ENCODE results near the gene RNASE8. TPM values are rescaled to one million over a fixed set of nuclear protein-coding genes. Genes with fewer than 3 reads are reported as not detected.

The RNASE8 gene
- total and polyA plus RNA-seq, 2 experiments from 2014 or later, result not detected

GRCh38 chr14:21036751-21037150 is 20.9 kb upstream of the RNASE8 start:
- no peak for TF ChIP-seq EZH2 (IDR thresholded peaks at IDR 0.05; ENCODE audit: borderline replicate concordance)
- no peak for TF ChIP-seq CTCF (IDR thresholded peaks at IDR 0.05; ENCODE audit: poor library complexity)
- TF ChIP-seq EZH2phosphoT487 (IDR thresholded peaks at IDR 0.05; ENCODE audit: low read depth, severe bottlenecking, unreplicated experiment), result no peak
- no peaks in the 10 kb centered on the region for H3K9me3 ChIP-seq (ENCODE audit: low read depth)
- no peak overlapping the region for H3K4me3 ChIP-seq
- H2AFZ ChIP-seq, result no peak overlapping the region
- H4K20me1 ChIP-seq (ENCODE audit: insufficient read depth, poor library complexity, severe bottlenecking), result no peaks in the 10 kb centered on the region
- H3K36me3 ChIP-seq (replicated peaks; ENCODE audit: insufficient read depth, low read depth), result no peaks in the 10 kb centered on the region
- H3K4me2 ChIP-seq, result no peak overlapping the region
- WGBS (ENCODE audit: low lambda C conversion rate, missing lambda C conversion rate), result 95% methylated on average over 7 of the region's 7 CpGs
- H3K27me3 ChIP-seq, result no peaks in the 10 kb centered on the region
- peaks cover 19% of the 10 kb centered on the region for H3K4me1 ChIP-seq (ENCODE audit: insufficient read depth)
- DNase-seq (ENCODE audit: low spot score), result no peak
- no peaks in the 10 kb centered on the region for H3K79me2 ChIP-seq
- no peaks in the 10 kb centered on the region for H3K9me2 ChIP-seq (replicated peaks; ENCODE audit: insufficient read depth)
- no peak overlapping the region for H3K27ac ChIP-seq

GRCh38 chr14:21037156-21037555 is 20.5 kb upstream of the RNASE8 start:
- no peak overlapping the region for H3K4me2 ChIP-seq
- 88% methylated on average over 3 of the region's 3 CpGs for WGBS (ENCODE audit: low lambda C conversion rate, missing lambda C conversion rate)
- no peaks in the 10 kb centered on the region for H3K79me2 ChIP-seq
- no peak overlapping the region for H3K4me3 ChIP-seq
- H3K27ac ChIP-seq, result no peak overlapping the region
- DNase-seq (ENCODE audit: low spot score), result no peak
- H3K36me3 ChIP-seq (replicated peaks; ENCODE audit: insufficient read depth, low read depth), result no peaks in the 10 kb centered on the region
- no peaks in the 10 kb centered on the region for H3K9me3 ChIP-seq (ENCODE audit: low read depth)
- H3K4me1 ChIP-seq (ENCODE audit: insufficient read depth), result peaks cover 19% of the 10 kb centered on the region
- no peaks in the 10 kb centered on the region for H3K27me3 ChIP-seq
- no peak overlapping the region for H2AFZ ChIP-seq
- TF ChIP-seq EZH2 (IDR thresholded peaks at IDR 0.05; ENCODE audit: borderline replicate concordance) (no peak), CTCF (IDR thresholded peaks at IDR 0.05; ENCODE audit: poor library complexity) (no peak), EZH2phosphoT487 (IDR thresholded peaks at IDR 0.05; ENCODE audit: low read depth, severe bottlenecking, unreplicated experiment) (no peak)
- no peaks in the 10 kb centered on the region for H3K9me2 ChIP-seq (replicated peaks; ENCODE audit: insufficient read depth)
- H4K20me1 ChIP-seq (ENCODE audit: insufficient read depth, poor library complexity, severe bottlenecking), result no peaks in the 10 kb centered on the region

GRCh38 chr14:21038441-21039422 is 18.9 kb upstream of the RNASE8 start:
- 52% methylated on average over 10 of the region's 10 CpGs for WGBS (ENCODE audit: low lambda C conversion rate, missing lambda C conversion rate)
- Histone ChIP-seq H3K9me3 (ENCODE audit: low read depth) (no peaks in the 10 kb centered on the region), H2AFZ (peak overlapping the region; percentile 29), H4K20me1 (ENCODE audit: insufficient read depth, poor library complexity, severe bottlenecking) (no peaks in the 10 kb centered on the region), H3K4me1 (ENCODE audit: insufficient read depth) (peaks cover 19% of the 10 kb centered on the region), H3K27me3 (no peaks in the 10 kb centered on the region), H3K4me2 (peak overlapping the region; percentile 62), H3K9me2 (replicated peaks; ENCODE audit: insufficient read depth) (no peaks in the 10 kb centered on the region), H3K27ac (peak overlapping the region; percentile 69), H3K4me3 (no peak overlapping the region), H3K36me3 (replicated peaks; ENCODE audit: insufficient read depth, low read depth) (no peaks in the 10 kb centered on the region), H3K79me2 (no peaks in the 10 kb centered on the region)
- peak; percentile 75 for DNase-seq (ENCODE audit: low spot score)
- TF ChIP-seq CTCF (IDR thresholded peaks at IDR 0.05; ENCODE audit: poor library complexity) (no peak), EZH2 (IDR thresholded peaks at IDR 0.05; ENCODE audit: borderline replicate concordance) (no peak), EZH2phosphoT487 (IDR thresholded peaks at IDR 0.05; ENCODE audit: low read depth, severe bottlenecking, unreplicated experiment) (no peak)
